Activated CD4-positive, alpha-beta T cell treated with anti-CD3 and anti-CD28 coated beads, Interleukin-2, Interleukin-6, amounts not matched to agents 100 ng/mL and 50 ng/mL, durations not matched to agents 16 hours and 8 hours (primary cell): ENCODE data around the gene YIF1A.
"Not testable (repeated sequence)": the region's sequence is repeated elsewhere in the genome, so short reads cannot be mapped to it uniquely, and the experiment has no call there.

Experiments used
- DNase-seq: peaks from one replicate; pipeline ENCODE4 v3.0.0-alpha.2; 2020

YIF1A gene

DNA sequence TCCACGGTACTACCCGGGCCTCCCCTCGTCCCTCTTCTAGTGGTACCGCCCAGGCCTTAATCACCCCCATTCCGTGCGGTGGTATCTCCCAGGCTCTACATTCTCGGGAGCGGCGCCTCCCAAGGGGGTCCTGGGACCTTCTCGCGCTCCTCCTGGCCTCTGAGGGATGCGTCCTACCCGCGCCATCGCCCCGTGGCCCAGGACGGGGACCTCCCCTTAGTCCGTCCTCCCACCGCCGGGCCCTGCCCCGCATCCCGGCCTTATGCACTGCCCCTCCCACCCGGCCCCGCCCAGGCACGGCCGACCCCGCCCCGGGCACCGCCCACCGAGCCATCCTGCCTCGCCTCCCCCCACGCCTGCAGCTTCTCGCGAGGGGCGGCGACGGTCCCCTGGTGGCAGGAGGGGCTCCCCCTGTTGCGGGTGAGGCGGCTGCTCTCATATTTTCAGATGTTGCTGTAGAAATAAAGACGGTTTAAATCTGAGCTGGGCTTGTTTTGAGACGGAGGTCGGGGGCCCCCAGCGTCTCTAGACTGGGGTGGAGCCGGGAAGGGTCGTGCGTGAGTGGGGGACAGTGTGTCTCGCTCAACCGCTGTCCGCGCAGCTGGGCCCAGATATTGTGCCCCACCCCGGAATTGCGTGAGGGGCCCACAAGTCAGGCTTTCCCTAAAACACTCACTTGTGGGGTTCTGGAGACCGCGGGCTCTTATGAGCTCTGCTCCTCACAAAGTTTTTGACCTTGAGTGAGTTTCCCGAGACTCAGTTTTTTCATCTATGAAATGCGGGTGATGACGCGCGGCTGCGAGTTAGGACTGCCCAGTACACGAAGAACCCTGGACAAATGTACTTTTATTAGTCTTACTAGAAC is 21.3 kb downstream of the YIF1A start:
- DNase-seq = peak; percentile 92

DNA sequence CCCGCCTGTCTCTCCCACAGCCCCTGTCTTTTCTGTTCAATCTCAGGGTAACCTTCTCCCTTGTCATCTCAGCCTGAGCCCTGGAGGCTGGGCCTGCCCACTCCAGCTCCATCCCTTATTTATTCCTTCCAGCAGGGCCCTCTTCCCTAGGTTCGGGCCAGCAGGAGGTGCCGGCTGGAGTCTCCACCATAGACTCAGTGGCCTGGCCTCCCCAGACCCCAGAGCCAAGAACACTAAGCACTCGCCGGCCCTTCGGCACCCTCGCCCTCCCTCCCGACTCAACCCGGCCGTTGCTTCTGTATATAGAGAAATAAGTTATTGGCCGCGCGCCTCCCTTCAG is 21.9 kb downstream of the YIF1A start:
- DNase-seq = no peak

DNA sequence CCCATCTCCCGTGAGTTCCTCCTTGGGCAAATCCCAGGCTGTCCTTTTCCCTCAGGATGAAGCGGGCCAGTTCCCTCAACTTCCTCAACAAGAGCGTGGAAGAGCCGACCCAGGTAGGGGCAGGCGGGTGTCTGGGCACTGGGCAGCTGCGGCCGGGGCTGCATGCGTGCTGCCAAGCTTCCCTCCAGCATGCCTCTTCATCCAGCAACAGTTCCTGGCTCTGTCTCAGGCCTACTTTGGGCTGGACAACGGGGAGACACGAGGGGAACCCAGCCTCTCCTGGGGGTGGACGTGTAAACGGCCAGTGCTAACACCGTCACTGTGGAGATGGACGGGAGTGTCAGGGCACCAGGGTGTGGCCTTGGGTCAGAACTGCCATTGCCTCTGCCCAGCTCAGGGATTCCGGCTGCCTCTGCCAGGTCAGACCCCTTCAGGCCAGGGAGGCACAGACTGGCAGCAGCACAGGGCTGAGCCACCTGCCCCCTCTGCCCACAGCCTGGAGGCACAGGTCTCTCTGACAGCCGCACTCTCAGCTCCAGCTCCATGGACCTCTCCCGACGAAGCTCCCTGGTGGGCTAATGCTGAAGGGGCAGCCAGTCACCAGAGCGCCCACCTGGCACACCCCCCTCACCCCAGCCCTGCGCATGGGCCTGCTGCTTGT is 22.4 kb downstream of the YIF1A start:
- DNase-seq = no peak

DNA sequence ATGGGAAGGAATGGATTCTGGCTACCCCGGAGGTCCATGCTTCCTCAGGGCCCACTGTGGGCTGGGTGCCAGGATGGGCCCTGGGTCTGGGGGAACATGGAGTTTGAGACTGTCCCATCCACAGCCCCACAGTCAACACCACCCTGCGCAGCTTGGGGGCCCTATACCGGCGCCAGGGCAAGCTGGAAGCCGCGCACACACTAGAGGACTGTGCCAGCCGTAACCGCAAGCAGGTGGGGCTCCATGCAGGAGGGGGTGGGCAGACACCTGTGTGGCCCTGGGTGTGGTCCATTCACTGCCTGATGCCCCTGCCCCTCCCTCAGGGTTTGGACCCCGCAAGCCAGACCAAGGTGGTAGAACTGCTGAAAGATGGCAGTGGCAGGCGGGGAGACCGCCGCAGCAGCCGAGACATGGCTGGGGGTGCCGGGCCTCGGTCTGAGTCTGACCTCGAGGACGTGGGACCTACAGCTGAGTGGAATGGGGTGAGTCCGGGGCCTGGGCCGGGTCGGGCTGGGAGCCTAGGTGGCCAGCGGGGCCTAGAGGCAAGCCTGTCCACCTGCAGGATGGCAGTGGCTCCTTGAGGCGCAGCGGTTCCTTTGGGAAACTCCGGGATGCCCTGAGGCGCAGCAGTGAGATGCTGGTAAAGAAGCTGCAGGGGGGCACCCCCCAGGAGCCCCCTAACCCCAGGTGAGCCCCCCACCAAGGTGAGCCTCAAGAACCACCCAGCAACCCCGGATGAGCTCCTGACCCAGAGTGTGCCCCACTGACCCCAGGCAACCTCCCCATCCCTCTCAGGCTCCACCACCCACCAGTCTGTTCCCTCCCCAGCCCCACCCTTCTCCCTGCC is 23.2 kb downstream of the YIF1A start:
- DNase-seq = no peak

DNA sequence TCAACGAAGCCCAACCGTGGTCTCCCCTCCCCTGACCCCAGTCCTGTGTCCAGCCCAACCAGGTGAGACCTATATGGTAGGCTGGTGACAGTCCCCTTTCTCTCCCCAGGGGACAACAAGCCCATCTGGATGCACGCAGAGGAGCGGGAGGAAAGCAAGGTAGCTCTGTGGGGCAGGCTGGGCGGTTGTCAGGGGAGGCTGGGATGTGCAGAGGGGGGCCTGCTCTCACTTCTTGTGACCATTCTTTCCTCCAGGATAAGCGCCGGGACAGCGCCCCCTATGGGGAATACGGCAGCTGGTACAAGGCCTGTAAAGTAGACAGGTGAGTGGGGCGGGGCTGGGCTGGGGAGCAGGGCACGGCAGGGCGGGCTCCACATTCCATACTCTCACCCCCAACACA is 24.0 kb downstream of the YIF1A start:
- DNase-seq = peak; percentile 55

DNA sequence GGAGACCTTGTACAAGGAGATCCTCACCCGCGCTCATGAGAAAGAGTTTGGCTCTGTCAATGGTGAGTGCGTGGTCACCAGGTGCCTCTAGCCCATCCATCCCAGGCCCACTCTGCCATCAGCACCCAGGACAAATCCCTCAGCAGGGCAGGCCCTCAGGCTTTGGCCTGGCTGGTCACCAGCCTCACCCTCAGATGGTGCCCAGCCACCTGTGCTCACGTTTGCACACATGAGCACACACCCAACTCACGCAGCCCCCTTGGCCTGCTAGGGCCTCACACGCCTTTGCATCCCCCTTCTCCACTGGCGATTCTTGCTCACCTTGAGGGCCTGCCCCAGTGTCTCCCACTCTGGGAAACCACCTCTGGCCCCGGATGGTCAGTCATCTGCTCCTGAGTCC is 24.6 kb downstream of the YIF1A start:
- no peak for DNase-seq

- DNase-seq = no peak
Measured at GRCh38 chr11:66263785-66264184, 25.2 kb downstream of the YIF1A start.

DNA sequence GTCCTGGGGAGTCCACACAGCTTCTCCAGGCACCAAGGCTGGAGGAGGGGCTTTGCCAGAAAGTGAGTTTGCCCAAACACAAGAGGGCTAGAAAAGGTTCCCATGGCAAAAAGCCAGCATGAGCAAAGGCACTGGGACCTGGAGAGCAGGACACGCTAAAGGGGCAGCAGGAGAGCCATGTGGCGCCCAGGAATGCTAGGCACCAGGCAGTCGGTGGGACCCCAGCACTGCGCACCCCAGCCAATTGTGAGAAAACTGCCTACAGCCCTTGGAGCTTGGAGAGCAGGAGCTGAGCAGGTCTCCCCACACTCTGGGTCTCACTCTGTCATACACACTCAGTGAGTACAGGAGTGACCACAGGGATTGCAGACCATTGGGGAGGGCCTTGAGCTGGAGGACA is 25.7 kb downstream of the YIF1A start:
- no peak for DNase-seq

DNA sequence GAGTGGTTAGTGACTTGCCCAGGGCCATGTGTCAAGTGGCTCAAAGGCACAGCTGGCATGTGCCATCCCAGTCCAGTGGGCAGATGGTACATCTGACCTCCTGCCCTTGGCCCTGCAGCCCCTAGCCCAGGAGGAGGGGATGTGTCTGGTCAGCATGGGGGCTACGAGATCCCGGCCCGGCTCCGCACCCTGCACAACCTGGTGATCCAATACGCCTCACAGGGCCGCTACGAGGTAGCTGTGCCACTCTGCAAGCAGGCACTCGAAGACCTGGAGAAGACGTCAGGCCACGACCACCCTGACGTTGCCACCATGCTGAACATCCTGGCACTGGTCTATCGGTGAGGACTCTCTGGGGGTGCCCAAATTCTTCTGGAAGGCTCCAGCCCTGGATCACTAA is 26.2 kb downstream of the YIF1A start:
- no peak for DNase-seq

GRCh38 chr11:66262191-66262590 is 26.8 kb downstream of the YIF1A start:
- no peak for DNase-seq

DNA sequence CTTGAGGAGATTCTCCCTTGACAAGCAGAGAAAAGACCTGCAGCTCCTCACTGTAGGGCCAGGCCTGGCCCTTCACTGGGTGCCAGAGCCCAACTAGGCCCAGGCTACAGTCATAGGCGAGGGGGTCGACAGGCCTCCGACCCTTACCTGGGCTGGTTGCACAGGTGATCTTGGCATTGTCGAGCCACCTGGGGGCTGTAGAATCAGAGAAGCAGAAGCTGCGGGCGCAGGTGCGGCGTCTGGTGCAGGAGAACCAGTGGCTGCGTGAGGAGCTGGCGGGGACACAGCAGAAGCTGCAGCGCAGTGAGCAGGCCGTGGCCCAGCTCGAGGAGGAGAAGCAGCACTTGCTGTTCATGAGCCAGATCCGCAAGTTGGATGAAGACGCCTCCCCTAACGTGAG is 27.4 kb downstream of the YIF1A start:
- DNase-seq = no peak

GRCh38 chr11:66259956-66260355 is 29.0 kb downstream of the YIF1A start:
- no peak for DNase-seq

GRCh38 chr11:66259225-66259624 is 29.7 kb downstream of the YIF1A start:
- no peak for DNase-seq

DNA sequence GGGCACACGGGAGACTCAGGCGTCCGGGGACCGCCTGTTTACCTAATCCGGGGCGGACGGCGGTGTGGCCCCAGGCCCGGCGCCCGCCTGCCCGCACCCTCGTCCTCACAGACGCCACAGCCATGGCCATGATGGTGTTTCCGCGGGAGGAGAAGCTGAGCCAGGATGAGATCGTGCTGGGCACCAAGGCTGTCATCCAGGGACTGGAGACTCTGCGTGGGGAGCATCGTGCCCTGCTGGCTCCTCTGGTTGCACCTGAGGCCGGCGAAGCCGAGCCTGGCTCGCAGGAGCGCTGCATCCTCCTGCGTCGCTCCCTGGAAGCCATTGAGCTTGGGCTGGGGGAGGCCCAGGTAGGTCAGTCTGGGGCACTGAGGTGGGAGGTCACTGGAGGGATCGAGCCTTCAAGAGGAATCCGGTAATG is 30.5 kb downstream of the YIF1A start:
- no peak for DNase-seq

DNA sequence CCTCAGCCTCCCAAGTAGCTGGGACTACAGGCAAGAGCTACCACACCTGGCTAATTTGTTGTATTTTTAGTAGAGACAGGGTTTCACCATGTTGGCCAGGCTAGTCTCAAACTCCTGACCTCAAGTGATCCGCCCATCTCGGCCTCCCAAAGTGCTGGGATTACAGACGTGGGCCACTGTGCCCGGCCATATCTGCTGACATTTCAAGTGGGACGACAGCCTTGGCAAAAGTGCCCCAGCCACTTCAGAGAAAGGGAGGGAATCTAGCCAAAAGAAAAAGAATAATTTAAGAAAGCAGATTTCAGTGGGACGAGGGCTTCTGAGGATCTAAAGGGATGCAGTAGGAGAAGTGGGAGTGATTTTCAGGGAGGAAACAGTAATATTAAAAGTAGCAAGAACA is 35.9 kb downstream of the YIF1A start:
- DNase-seq = not testable (repeated sequence)

- no peak for DNase-seq
Measured at GRCh38 chr11:66251809-66252208, 37.1 kb downstream of the YIF1A start.

DNA sequence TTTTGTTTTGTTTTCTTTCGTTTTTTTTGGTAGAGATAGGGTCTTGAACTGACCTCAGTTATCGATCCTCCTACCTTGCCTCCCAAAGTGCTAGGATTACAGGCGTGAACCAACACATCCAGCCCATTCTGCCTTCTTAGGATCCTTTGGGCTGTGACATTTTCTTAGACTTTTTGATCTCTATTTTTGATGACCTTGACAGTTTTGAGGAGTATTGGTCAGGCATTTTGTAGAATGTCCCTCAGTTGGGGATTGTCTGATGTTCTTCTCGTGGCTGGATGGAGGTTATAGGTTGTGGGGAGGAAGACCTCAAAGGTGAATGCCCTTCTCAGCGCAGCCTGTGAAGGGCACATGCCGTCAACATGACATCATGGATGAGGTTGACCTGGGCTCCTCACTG is 40.0 kb downstream of the YIF1A start:
- no peak for DNase-seq

GRCh38 chr11:66247801-66248200 is 41.1 kb downstream of the YIF1A start:
- DNase-seq = no peak

GRCh38 chr11:66247295-66247694 is 41.6 kb downstream of the YIF1A start:
- no peak for DNase-seq

DNA sequence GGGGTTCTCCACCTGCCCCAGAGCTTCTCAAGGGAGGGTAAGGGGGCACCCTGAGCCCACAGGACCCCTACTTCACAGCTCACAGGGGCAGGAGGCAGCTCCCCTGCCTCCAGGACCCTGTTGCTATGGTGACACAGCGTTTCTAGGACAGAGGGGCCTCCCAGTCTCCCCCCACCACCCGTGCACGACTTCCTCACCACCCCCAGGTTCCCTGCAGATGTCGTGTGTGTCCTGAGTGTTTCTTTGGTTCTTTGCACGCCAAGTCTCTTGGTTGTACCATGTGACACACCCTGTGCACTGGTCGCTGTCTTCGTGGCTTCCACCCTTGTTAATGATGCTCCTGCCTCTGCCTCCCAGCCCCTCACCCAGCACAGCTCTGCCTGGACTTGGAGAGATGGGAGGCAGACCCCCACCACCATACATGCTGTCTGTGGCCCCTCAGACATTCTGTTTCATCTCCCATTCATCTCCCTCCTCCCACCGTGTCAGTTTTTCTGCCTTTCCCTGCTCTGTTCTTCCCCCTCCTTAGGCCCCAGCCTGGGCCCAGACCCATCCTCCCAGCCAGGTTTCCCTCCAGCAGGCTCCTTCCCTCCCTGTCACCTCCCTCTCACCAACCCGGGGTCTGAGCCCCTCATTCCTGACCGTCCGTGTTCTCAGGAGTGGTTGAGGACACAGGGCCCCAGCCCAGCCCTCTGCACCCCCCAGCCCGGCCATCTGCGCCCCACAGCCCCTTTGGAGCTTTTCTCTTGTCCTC is 45.0 kb downstream of the YIF1A start:
- DNase-seq = no peak

GRCh38 chr11:66242095-66242765 is 46.7 kb downstream of the YIF1A start:
- no peak for DNase-seq

DNA sequence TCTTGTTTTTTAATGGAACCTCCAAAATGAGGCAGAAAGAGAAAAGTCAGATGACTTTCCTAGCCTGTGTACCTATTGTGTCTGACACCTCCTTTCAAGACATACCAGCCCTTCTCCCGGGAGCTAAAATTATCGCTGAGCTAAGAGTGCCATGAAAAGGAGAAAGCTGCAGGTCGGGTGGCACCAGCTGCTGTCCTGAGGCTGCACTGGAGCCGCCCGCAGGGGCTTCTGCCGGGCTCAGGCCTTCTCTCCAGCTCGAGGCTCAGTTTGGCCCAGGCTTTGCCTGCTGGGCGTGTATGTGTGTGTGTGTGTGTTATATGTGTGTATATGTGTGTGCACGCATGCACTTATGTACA is 48.2 kb downstream of the YIF1A start:
- DNase-seq = no peak
